Astrocyte (in vitro differentiated cells and primary cell): ENCODE data around the gene SNX24. TPM values are rescaled to one million over a fixed set of nuclear protein-coding genes. Genes with fewer than 3 reads are reported as not detected.

Source experiments
- DNase-seq: peaks from one replicate; pipeline ENCODE4 v3.0.0-alpha.2; 2010; ENCODE audit warnings: low read depth
- FAIRE-seq: peaks from 2 replicates; lab custom pipeline; 2011; peaks lifted over from hg19 to GRCh38; lab: Jason Lieb, UNC
- H2AFZ ChIP-seq: 2 replicates; pipeline ENCODE4 v1.6.0; 2012; ENCODE audit warnings: low read depth, low read length, inconsistent platforms
- H3K27ac ChIP-seq: 2 replicates; pipeline ENCODE4 v1.5.1; 2011; ENCODE audit warnings: low read depth, low read length, inconsistent platforms
- H3K27me3 ChIP-seq: 2 replicates; pipeline ENCODE4 v1.6.0; 2011; ENCODE audit warnings: low read length, inconsistent platforms; ENCODE audit not compliant: insufficient read depth
- H3K36me3 ChIP-seq: 2 replicates; pipeline ENCODE4 v1.5.1; 2011; ENCODE audit warnings: low read length, inconsistent platforms; ENCODE audit not compliant: insufficient read depth
- H3K4me1 ChIP-seq: 2 replicates; pipeline ENCODE4 v1.5.1; 2011; ENCODE audit warnings: low read length, inconsistent platforms; ENCODE audit not compliant: insufficient read depth
- H3K4me2 ChIP-seq: 2 replicates; pipeline ENCODE4 v1.6.0; 2012; ENCODE audit warnings: low read length, inconsistent platforms
- H3K4me3 ChIP-seq: 2 replicates; pipeline ENCODE4 v1.5.1; 2011; ENCODE audit warnings: low read depth, mild to moderate bottlenecking, low read length, inconsistent platforms; ENCODE audit not compliant: insufficient read depth
- H3K79me2 ChIP-seq: 2 replicates; pipeline ENCODE4 v1.6.0; 2012; ENCODE audit warnings: mild to moderate bottlenecking, low read length, inconsistent platforms; ENCODE audit not compliant: insufficient read depth
- H3K9ac ChIP-seq: 2 replicates; pipeline ENCODE4 v1.6.0; 2012; ENCODE audit warnings: mild to moderate bottlenecking, low read length, inconsistent platforms
- H3K9me3 ChIP-seq: 2 replicates; pipeline ENCODE4 v1.5.1; 2012; ENCODE audit warnings: low read depth, mild to moderate bottlenecking, low read length, inconsistent platforms; ENCODE audit not compliant: insufficient read depth
- H4K20me1 ChIP-seq: 2 replicates; pipeline ENCODE4 v1.6.0; 2012; ENCODE audit warnings: low read length, inconsistent platforms; ENCODE audit not compliant: insufficient read depth
- H3K27ac Mint-ChIP-seq: one replicate; pipeline ENCODE4 v1.8.0; 2021; ENCODE audit warnings: mild to moderate bottlenecking, mixed read lengths; ENCODE audit not compliant: unreplicated experiment
- H3K27me3 Mint-ChIP-seq: one replicate; pipeline ENCODE4 v1.8.0; 2021; ENCODE audit warnings: low read depth, mixed read lengths; ENCODE audit not compliant: unreplicated experiment
- H3K36me3 Mint-ChIP-seq: one replicate; pipeline ENCODE4 v1.8.0; 2021; ENCODE audit warnings: low read depth, mixed read lengths; ENCODE audit not compliant: unreplicated experiment
- H3K4me1 Mint-ChIP-seq: one replicate; pipeline ENCODE4 v1.8.0; 2021; ENCODE audit warnings: low read depth, mixed read lengths; ENCODE audit not compliant: unreplicated experiment
- H3K4me3 Mint-ChIP-seq: one replicate; pipeline ENCODE4 v1.8.0; 2021; ENCODE audit warnings: mild to moderate bottlenecking, moderate library complexity, mixed read lengths; ENCODE audit not compliant: unreplicated experiment
- H3K9me3 Mint-ChIP-seq: one replicate; pipeline ENCODE4 v1.8.0; 2021; ENCODE audit warnings: mild to moderate bottlenecking, mixed read lengths; ENCODE audit not compliant: unreplicated experiment
- EZH2 ChIP-seq: IDR thresholded peaks from 2 replicates; pipeline ENCODE4 v1.6.1; 2012; ENCODE audit warnings: mild to moderate bottlenecking, low read length, inconsistent platforms; ENCODE audit not compliant: insufficient read depth
- total RNA-seq: library from RNA; stranded (reverse); gene quantifications from 2 replicates; pipeline ENCODE4 v1.2.1, GENCODE V29; 2021
- TF ChIP-seq, protein P1 (sequence below): IDR thresholded peaks from 2 replicates; pipeline ENCODE4 v1.5.1; 2011; ENCODE audit warnings: low read depth, mild to moderate bottlenecking, inconsistent platforms, low read length, moderate library complexity; ENCODE audit not compliant: insufficient read depth

SNX24 gene
- total RNA-seq, 1 donor from 2014 or later: 44.6 TPM

DNA sequence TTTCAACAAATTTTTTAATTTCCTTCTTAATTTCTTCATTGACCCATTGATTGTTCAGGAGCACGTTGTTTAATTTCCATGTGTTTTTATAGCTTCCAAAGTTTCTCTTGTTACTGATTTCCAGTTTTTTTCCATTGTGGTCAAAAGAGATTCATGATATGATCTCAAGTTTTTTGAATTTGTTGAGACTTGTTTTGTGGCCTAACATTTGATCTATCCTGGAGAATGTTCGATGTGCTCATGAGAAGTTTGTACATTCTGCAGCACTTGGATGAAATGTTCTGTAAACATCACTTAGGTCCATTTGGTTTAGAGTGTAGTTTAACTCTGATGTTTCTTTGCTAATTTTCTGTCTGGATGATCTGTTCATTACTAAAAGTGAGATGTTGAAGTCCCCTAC lies 205.8 kb downstream of the SNX24 start:
- Mint-ChIP-seq H3K9me3 (peaks cover 20% of the 10 kb centered on the region), H3K4me3 (no peak overlapping the region), H3K4me1 (no peaks in the 10 kb centered on the region), H3K27ac (no peak overlapping the region), H3K36me3 (peaks cover 2% of the 10 kb centered on the region), H3K27me3 (no peaks in the 10 kb centered on the region)
- no peaks in the 10 kb centered on the region for H3K9me3 ChIP-seq
- H3K9ac ChIP-seq: no peak overlapping the region
- FAIRE-seq: peak; percentile 68
- no peak overlapping the region for H3K4me3 ChIP-seq
- TF ChIP-seq EZH2: no peak
- TF ChIP-seq, protein P1, sequence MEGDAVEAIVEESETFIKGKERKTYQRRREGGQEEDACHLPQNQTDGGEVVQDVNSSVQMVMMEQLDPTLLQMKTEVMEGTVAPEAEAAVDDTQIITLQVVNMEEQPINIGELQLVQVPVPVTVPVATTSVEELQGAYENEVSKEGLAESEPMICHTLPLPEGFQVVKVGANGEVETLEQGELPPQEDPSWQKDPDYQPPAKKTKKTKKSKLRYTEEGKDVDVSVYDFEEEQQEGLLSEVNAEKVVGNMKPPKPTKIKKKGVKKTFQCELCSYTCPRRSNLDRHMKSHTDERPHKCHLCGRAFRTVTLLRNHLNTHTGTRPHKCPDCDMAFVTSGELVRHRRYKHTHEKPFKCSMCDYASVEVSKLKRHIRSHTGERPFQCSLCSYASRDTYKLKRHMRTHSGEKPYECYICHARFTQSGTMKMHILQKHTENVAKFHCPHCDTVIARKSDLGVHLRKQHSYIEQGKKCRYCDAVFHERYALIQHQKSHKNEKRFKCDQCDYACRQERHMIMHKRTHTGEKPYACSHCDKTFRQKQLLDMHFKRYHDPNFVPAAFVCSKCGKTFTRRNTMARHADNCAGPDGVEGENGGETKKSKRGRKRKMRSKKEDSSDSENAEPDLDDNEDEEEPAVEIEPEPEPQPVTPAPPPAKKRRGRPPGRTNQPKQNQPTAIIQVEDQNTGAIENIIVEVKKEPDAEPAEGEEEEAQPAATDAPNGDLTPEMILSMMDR: no peak
- no peak overlapping the region for H3K4me2 ChIP-seq
- no peak overlapping the region for H3K27ac ChIP-seq
- H2AFZ ChIP-seq: no peak overlapping the region
- H4K20me1 ChIP-seq: no peaks in the 10 kb centered on the region
- no peaks in the 10 kb centered on the region for H3K79me2 ChIP-seq
- no peak for DNase-seq
- H3K27me3 ChIP-seq: no peaks in the 10 kb centered on the region
- H3K36me3 ChIP-seq: no peaks in the 10 kb centered on the region
- H3K4me1 ChIP-seq: no peaks in the 10 kb centered on the region

Other genes with a start within 250 kb of the SNX24 start
- 82.8 and 87.2 TPM in 2 replicates for gene SNX2, start 70.5 kb upstream of the SNX24 start, total RNA-seq
- gene PPIC, start 191.1 kb downstream of the SNX24 start, total RNA-seq: 51.9 and 68.5 TPM in 2 replicates
- gene PRDM6, start 243.6 kb downstream of the SNX24 start, total RNA-seq: 0.43 and 1.2 TPM in 2 replicates